Kidney (tissue), 14 donors: ENCODE data around the gene MRPL50. TPM values are rescaled to one million over a fixed set of nuclear protein-coding genes. Genes with fewer than 3 reads are reported as not detected.

Experiments used
- DNase-seq, 5 donors: peaks; one replicate each; pipeline ENCODE4 v3.0.0-alpha.2; 2013 to 2020
- FAIRE-seq: peaks from 2 replicates; lab custom pipeline; 2012; peaks lifted over from hg19 to GRCh38; lab: Jason Lieb, UNC
- H3K27ac ChIP-seq, 2 donors: one replicate each; pipeline ENCODE4 v1.7.0; 2013; ENCODE audit warnings: low read depth in 2 of 2, low read length in 2 of 2, inconsistent platforms in 1 of 2
- H3K27me3 ChIP-seq: one replicate; pipeline ENCODE4 v1.7.1; 2013; ENCODE audit warnings: low read length, inconsistent platforms; ENCODE audit not compliant: control insufficient read depth, insufficient read depth
- H3K36me3 ChIP-seq, 3 donors: one replicate each; pipeline versions ENCODE4 v1.7.0 to v1.7.1; 2013; ENCODE audit warnings: low read length in 3 of 3, control low read depth in 1 of 3, inconsistent platforms in 1 of 3; ENCODE audit not compliant: insufficient read depth in 3 of 3, control insufficient read depth in 2 of 3
- H3K4me1 ChIP-seq, 3 donors: one replicate each; pipeline versions ENCODE4 v1.7.0 to v1.7.1; 2013; ENCODE audit warnings: low read length in 3 of 3, inconsistent platforms in 1 of 3, low read depth in 1 of 3; ENCODE audit not compliant: control insufficient read depth in 2 of 3, insufficient read depth in 2 of 3
- H3K4me3 ChIP-seq, 3 donors: one replicate each; pipeline versions ENCODE4 v1.7.0 to v1.8.1; 2013; ENCODE audit warnings: low read length in 3 of 3, control low read depth in 1 of 3, inconsistent platforms in 1 of 3
- H3K9ac ChIP-seq, 3 donors: one replicate each; pipeline versions ENCODE4 v1.7.0 to v1.7.1; 2013; ENCODE audit warnings: low read length in 3 of 3, control low read depth in 1 of 3, inconsistent platforms in 1 of 3
- H3K9me3 ChIP-seq, 3 donors: one replicate each; pipeline versions ENCODE4 v1.7.0 to v1.7.1; 2013; ENCODE audit warnings: low read length in 3 of 3, control low read depth in 1 of 3, inconsistent platforms in 1 of 3; ENCODE audit not compliant: control insufficient read depth in 2 of 3, insufficient read depth in 1 of 3
- intact Hi-C: fragments of 100-400 bp; cut with DNase I; formaldehyde crosslinking; loops from one replicate; pipeline ENCODE4 v1.11.1; 2022
- polyA plus RNA-seq: library from polyadenylated mRNA; stranded (reverse); fragments of 350-450 nt; fragmentation: Illumina TruSeq; extraction: RNeasy Lipid Tissue Mini Kit (QIAGEN cat#74804); gene quantifications from one replicate; pipeline ENCODE4 v1.2.3, GENCODE V29; 2014; ENCODE audit warnings: low read depth, low replicate concordance; ENCODE audit not compliant: insufficient read depth
- total RNA-seq: library from RNA; stranded (reverse); fragmentation: NEBNext Ultra II Directional; extraction: Animal tissue kit (Norgen Biotek cat#: 25700); gene quantifications from one replicate; pipeline ENCODE4 v1.2.1, GENCODE V29; 2021
- TF ChIP-seq, protein P1 (sequence below): IDR thresholded peaks from 3 replicates; pipeline ENCODE4 v1.5.1; 2012; ENCODE audit warnings: mild to moderate bottlenecking, moderate library complexity, borderline replicate concordance; ENCODE audit not compliant: insufficient read depth; ENCODE audit errors: extremely low read depth
- donor health status: control.
- donor health status: control.
- donor health status: control.
- donor health status: control.
- donor health status: control.
- donor health status: DM: yes; HTN: yes; CAD: no.
- donor health status: Normal renal cell carcinoma (clear cell type).

MRPL50 gene
- total and polyA plus RNA-seq, 2 donors from 2014 or later = 12.1 to 17.5 TPM

- FAIRE-seq (no peak), DNase-seq (no peak)
- no peaks in the 10 kb centered on the region for H3K9me3 ChIP-seq
- TF ChIP-seq, protein P1, sequence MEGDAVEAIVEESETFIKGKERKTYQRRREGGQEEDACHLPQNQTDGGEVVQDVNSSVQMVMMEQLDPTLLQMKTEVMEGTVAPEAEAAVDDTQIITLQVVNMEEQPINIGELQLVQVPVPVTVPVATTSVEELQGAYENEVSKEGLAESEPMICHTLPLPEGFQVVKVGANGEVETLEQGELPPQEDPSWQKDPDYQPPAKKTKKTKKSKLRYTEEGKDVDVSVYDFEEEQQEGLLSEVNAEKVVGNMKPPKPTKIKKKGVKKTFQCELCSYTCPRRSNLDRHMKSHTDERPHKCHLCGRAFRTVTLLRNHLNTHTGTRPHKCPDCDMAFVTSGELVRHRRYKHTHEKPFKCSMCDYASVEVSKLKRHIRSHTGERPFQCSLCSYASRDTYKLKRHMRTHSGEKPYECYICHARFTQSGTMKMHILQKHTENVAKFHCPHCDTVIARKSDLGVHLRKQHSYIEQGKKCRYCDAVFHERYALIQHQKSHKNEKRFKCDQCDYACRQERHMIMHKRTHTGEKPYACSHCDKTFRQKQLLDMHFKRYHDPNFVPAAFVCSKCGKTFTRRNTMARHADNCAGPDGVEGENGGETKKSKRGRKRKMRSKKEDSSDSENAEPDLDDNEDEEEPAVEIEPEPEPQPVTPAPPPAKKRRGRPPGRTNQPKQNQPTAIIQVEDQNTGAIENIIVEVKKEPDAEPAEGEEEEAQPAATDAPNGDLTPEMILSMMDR = no peak
- H3K9ac ChIP-seq = no peak overlapping the region
- no peaks in the 10 kb centered on the region for H3K27me3 ChIP-seq
- H3K36me3 ChIP-seq = no peaks in the 10 kb centered on the region
- intact Hi-C loops = no loop called here
- no peak overlapping the region for H3K27ac ChIP-seq
- no peak overlapping the region for H3K4me3 ChIP-seq
- no peaks in the 10 kb centered on the region for H3K4me1 ChIP-seq
These were observed 56.5 kb downstream of the MRPL50 start for GRCh38 chr9:101341958-101342357.

Other genes with a start within 250 kb of the MRPL50 start
- gene BAAT, start 13.6 kb downstream of the MRPL50 start, total RNA-seq = 0.09 TPM
- gene BAAT, start 13.6 kb downstream of the MRPL50 start, polyA plus RNA-seq = 0.15 TPM
- gene ZNF189, start 233 bp upstream of the MRPL50 start, total RNA-seq = 22.9 TPM
- gene ZNF189, start 233 bp upstream of the MRPL50 start, polyA plus RNA-seq = 13.1 TPM
- gene ALDOB, start 37.2 kb upstream of the MRPL50 start, total RNA-seq = 11.0 TPM
- 4,265 TPM for gene ALDOB, start 37.2 kb upstream of the MRPL50 start, polyA plus RNA-seq
- 43.2 TPM for gene RNF20, start 135.2 kb upstream of the MRPL50 start, total RNA-seq
- 15.8 TPM for gene RNF20, start 135.2 kb upstream of the MRPL50 start, polyA plus RNA-seq
- gene PPP3R2, start 196.4 kb upstream of the MRPL50 start, total RNA-seq = not detected
- gene PPP3R2, start 196.4 kb upstream of the MRPL50 start, polyA plus RNA-seq = not detected